Measurements from ENCODE around the gene PACSIN2. TPM values are rescaled to one million over a fixed set of nuclear protein-coding genes. Genes with fewer than 3 reads are reported as not detected.

PACSIN2 gene
- total RNA-seq, 2 donors from 2014 or later: 28.8 to 31.3 TPM

GRCh38 chr22:42887523-42888507, 127.1 kb downstream of the PACSIN2 start:
- peaks cover 2% of the 10 kb centered on the region in 2 donors for H3K36me3 Mint-ChIP-seq (ENCODE audit: insufficient read depth in 2 of 2)
- H3K27ac Mint-ChIP-seq: no peak overlapping the region

GRCh38 chr22:42887120-42887519, 127.8 kb downstream of the PACSIN2 start:
- Mint-ChIP-seq H3K36me3 (ENCODE audit: insufficient read depth in 2 of 2) (peaks cover 2% of the 10 kb centered on the region in 2 donors), H3K27ac (no peak overlapping the region), H3K4me1 (ENCODE audit: low read depth) (peaks cover 11% of the 10 kb centered on the region), H3K9me3 (no peaks in the 10 kb centered on the region), H3K4me3 (no peak overlapping the region), H3K27me3 (ENCODE audit: low read depth) (no peaks in the 10 kb centered on the region)
- DNase-seq (no peak), ATAC-seq (replicated peaks in 1 of 2) (no peak)

More at GRCh38 chr22:42887523-42888507, 127.1 kb downstream of the PACSIN2 start:
- H3K27me3 Mint-ChIP-seq (ENCODE audit: low read depth): no peaks in the 10 kb centered on the region
- ATAC-seq (replicated peaks in 1 of 2) (no peak), DNase-seq (no peak)
- H3K4me1 Mint-ChIP-seq (ENCODE audit: low read depth): peaks cover 11% of the 10 kb centered on the region
- H3K9me3 Mint-ChIP-seq: no peaks in the 10 kb centered on the region
- no peak overlapping the region for H3K4me3 Mint-ChIP-seq

GRCh38 chr22:42885446-42885845, 129.5 kb downstream of the PACSIN2 start:
- no peak overlapping the region for H3K27ac Mint-ChIP-seq
- H3K36me3 Mint-ChIP-seq (ENCODE audit: insufficient read depth in 2 of 2): peaks cover 2% of the 10 kb centered on the region in 2 donors
- no peak overlapping the region for H3K4me3 Mint-ChIP-seq
- ATAC-seq (replicated peaks in 1 of 2) (no peak), DNase-seq (no peak)
- no peaks in the 10 kb centered on the region for H3K9me3 Mint-ChIP-seq
- H3K4me1 Mint-ChIP-seq (ENCODE audit: low read depth): peaks cover 11% of the 10 kb centered on the region
- no peaks in the 10 kb centered on the region for H3K27me3 Mint-ChIP-seq (ENCODE audit: low read depth)

GRCh38 chr22:42884616-42885375, 130.2 kb downstream of the PACSIN2 start:
- Mint-ChIP-seq H3K4me3 (no peak overlapping the region), H3K27ac (no peak overlapping the region), H3K4me1 (ENCODE audit: low read depth) (peaks cover 11% of the 10 kb centered on the region), H3K9me3 (no peaks in the 10 kb centered on the region), H3K36me3 (ENCODE audit: insufficient read depth in 2 of 2) (peaks cover 2% of the 10 kb centered on the region in 2 donors), H3K27me3 (ENCODE audit: low read depth) (no peaks in the 10 kb centered on the region)
- ATAC-seq (replicated peaks in 1 of 2) (no peak), DNase-seq (no peak)

- DNase-seq (no peak), ATAC-seq (replicated peaks in 1 of 2) (no peak)
- Mint-ChIP-seq H3K9me3 (no peaks in the 10 kb centered on the region), H3K27me3 (ENCODE audit: low read depth) (no peaks in the 10 kb centered on the region), H3K36me3 (ENCODE audit: insufficient read depth in 2 of 2) (peaks cover 0 to 2% of the 10 kb centered on the region in 2 donors), H3K27ac (no peak overlapping the region), H3K4me3 (no peak overlapping the region), H3K4me1 (ENCODE audit: low read depth) (peaks cover 4% of the 10 kb centered on the region)
These were observed 131.0 kb downstream of the PACSIN2 start for GRCh38 chr22:42883970-42884369.

- H3K27ac Mint-ChIP-seq: no peak overlapping the region
- ATAC-seq (replicated peaks in 1 of 2) (no peak), DNase-seq (no peak)
- H3K36me3 Mint-ChIP-seq (ENCODE audit: insufficient read depth in 2 of 2): no peaks in the 10 kb centered on the region
- no peaks in the 10 kb centered on the region for H3K9me3 Mint-ChIP-seq
- H3K27me3 Mint-ChIP-seq (ENCODE audit: low read depth): no peaks in the 10 kb centered on the region
- no peaks in the 10 kb centered on the region for H3K4me1 Mint-ChIP-seq (ENCODE audit: low read depth)
- H3K4me3 Mint-ChIP-seq: no peak overlapping the region
These were observed 131.8 kb downstream of the PACSIN2 start for GRCh38 chr22:42883121-42883520.

GRCh38 chr22:42881982-42882656, 132.8 kb downstream of the PACSIN2 start:
- Mint-ChIP-seq H3K27ac (no peak overlapping the region), H3K4me3 (no peak overlapping the region), H3K27me3 (ENCODE audit: low read depth) (no peaks in the 10 kb centered on the region), H3K9me3 (no peaks in the 10 kb centered on the region), H3K36me3 (ENCODE audit: insufficient read depth in 2 of 2) (no peaks in the 10 kb centered on the region), H3K4me1 (ENCODE audit: low read depth) (no peaks in the 10 kb centered on the region)
- ATAC-seq (replicated peaks in 1 of 2) (no peak), DNase-seq (no peak)

- no peaks in the 10 kb centered on the region for H3K36me3 Mint-ChIP-seq (ENCODE audit: insufficient read depth in 2 of 2)
- H3K4me3 Mint-ChIP-seq: no peak overlapping the region
- no peak for DNase-seq
- no peaks in the 10 kb centered on the region for H3K9me3 Mint-ChIP-seq
- H3K4me1 Mint-ChIP-seq (ENCODE audit: low read depth): no peaks in the 10 kb centered on the region
- H3K27ac Mint-ChIP-seq: no peak overlapping the region
- no peaks in the 10 kb centered on the region for H3K27me3 Mint-ChIP-seq (ENCODE audit: low read depth)
- ATAC-seq (replicated peaks in 1 of 2): no peak
These were observed 133.7 kb downstream of the PACSIN2 start for GRCh38 chr22:42881298-42881697.

- no peaks in the 10 kb centered on the region for H3K4me1 Mint-ChIP-seq (ENCODE audit: low read depth)
- no peak overlapping the region for H3K27ac Mint-ChIP-seq
- ATAC-seq (replicated peaks in 1 of 2): no peak
- no peaks in the 10 kb centered on the region for H3K27me3 Mint-ChIP-seq (ENCODE audit: low read depth)
- no peaks in the 10 kb centered on the region for H3K9me3 Mint-ChIP-seq
- no peaks in the 10 kb centered on the region for H3K36me3 Mint-ChIP-seq (ENCODE audit: insufficient read depth in 2 of 2)
- DNase-seq: no peak
- no peak overlapping the region for H3K4me3 Mint-ChIP-seq
These were observed 134.1 kb downstream of the PACSIN2 start for GRCh38 chr22:42880815-42881214.

- H3K4me1 Mint-ChIP-seq (ENCODE audit: low read depth): no peaks in the 10 kb centered on the region
- DNase-seq (no peak), ATAC-seq (replicated peaks in 1 of 2) (no peak)
- no peaks in the 10 kb centered on the region for H3K9me3 Mint-ChIP-seq
- H3K27me3 Mint-ChIP-seq (ENCODE audit: low read depth): no peaks in the 10 kb centered on the region
- H3K27ac Mint-ChIP-seq: no peak overlapping the region
- peaks cover 0 to 3% of the 10 kb centered on the region in 2 donors for H3K36me3 Mint-ChIP-seq (ENCODE audit: insufficient read depth in 2 of 2)
- no peak overlapping the region for H3K4me3 Mint-ChIP-seq
These were observed 135.5 kb downstream of the PACSIN2 start for GRCh38 chr22:42879371-42880021.

- ATAC-seq (replicated peaks in 1 of 2) (no peak), DNase-seq (no peak)
- H3K4me1 Mint-ChIP-seq (ENCODE audit: low read depth): no peaks in the 10 kb centered on the region
- peaks cover 0 to 3% of the 10 kb centered on the region in 2 donors for H3K36me3 Mint-ChIP-seq (ENCODE audit: insufficient read depth in 2 of 2)
- peak overlapping the region; percentile 32 for H3K27ac Mint-ChIP-seq
- H3K4me3 Mint-ChIP-seq: no peak overlapping the region
- no peaks in the 10 kb centered on the region for H3K9me3 Mint-ChIP-seq
- no peaks in the 10 kb centered on the region for H3K27me3 Mint-ChIP-seq (ENCODE audit: low read depth)
These were observed 136.2 kb downstream of the PACSIN2 start for GRCh38 chr22:42878561-42879305.

All from activated T-cell treated with anti-CD3 and anti-CD28 coated beads, Interleukin-2, amount 50 U/mL, for 72 hours (primary cell).